H1 (cell line): ENCODE results near the gene CAPN10. TPM values are rescaled to one million over a fixed set of nuclear protein-coding genes. Genes with fewer than 3 reads are reported as not detected.

Experiments
- CTCF ChIA-PET: fragments of 300-600 bp; sonication (Branson Sonifier 250); formaldehyde crosslinking; loops from one replicate; lab custom pipeline; 2021; ENCODE audit not compliant: partially characterized antibody; lab: Charles Lee
- POLR2A ChIA-PET: fragments of 300-600 bp; sonication (Branson Sonifier 250); formaldehyde crosslinking; loops from one replicate; lab custom pipeline; 2021; ENCODE audit warnings: inconsistent platforms; ENCODE audit not compliant: partially characterized antibody; lab: Charles Lee
- DNase-seq, 2 experiments: peaks; one replicate each; pipeline versions ENCODE4 v3.0.0 to v3.0.0-alpha.2; 2010 to 2022; ENCODE audit warnings: low spot score in 2 of 2, low read depth in 1 of 2, mixed read lengths in 1 of 2
- FAIRE-seq: peaks from 2 replicates; lab custom pipeline; 2011; peaks lifted over from hg19 to GRCh38; lab: Jason Lieb, UNC
- H2AFZ ChIP-seq: 2 replicates; pipeline ENCODE4 v1.8.1; 2012; ENCODE audit warnings: low read length, inconsistent platforms
- H2AK5ac ChIP-seq: 2 replicates; pipeline ENCODE4 v1.6.1; 2013; ENCODE audit warnings: low read depth, low read length
- H2BK120ac ChIP-seq: replicated peaks from 2 replicates; pipeline ENCODE3; 2013; ENCODE audit warnings: low read depth, low read length, inconsistent platforms
- H2BK12ac ChIP-seq: 2 replicates; pipeline ENCODE4 v1.6.1; 2013; ENCODE audit warnings: low read depth, low read length
- H2BK15ac ChIP-seq: 2 replicates; pipeline ENCODE4 v1.6.1; 2013; ENCODE audit warnings: low read length
- H2BK20ac ChIP-seq: 2 replicates; pipeline ENCODE4 v1.6.1; 2013; ENCODE audit warnings: low read length
- H2BK5ac ChIP-seq: 2 replicates; pipeline ENCODE4 v1.6.1; 2013; ENCODE audit warnings: low read depth, low read length
- H3K14ac ChIP-seq: 2 replicates; pipeline ENCODE4 v1.6.1; 2013; ENCODE audit warnings: inconsistent platforms; ENCODE audit not compliant: insufficient read length
- H3K18ac ChIP-seq: 2 replicates; pipeline ENCODE4 v1.6.1; 2013; ENCODE audit warnings: low read length; ENCODE audit errors: extremely low read depth
- H3K23ac ChIP-seq: 2 replicates; pipeline ENCODE4 v1.6.1; 2013; ENCODE audit warnings: inconsistent platforms; ENCODE audit not compliant: insufficient read length
- H3K23me2 ChIP-seq: 2 replicates; pipeline ENCODE4 v1.6.1; 2013; ENCODE audit warnings: low read depth, low read length
- H3K27ac ChIP-seq: 2 replicates; pipeline ENCODE4 v1.6.1; 2011; ENCODE audit warnings: low read depth, low read length, inconsistent platforms
- H3K27me3 ChIP-seq, 4 experiments: replicated peaks in 1 of 4; 1 replicate in 1 of 4; 2 replicates in 3 of 4; pipeline versions ENCODE4 v1.6.1 to v1.8.1; 2011 to 2013; ENCODE audit warnings: low read length in 3 of 4, mild to moderate bottlenecking in 3 of 4, inconsistent platforms in 2 of 4, mixed read lengths in 2 of 4, moderate library complexity in 1 of 4; ENCODE audit not compliant: control insufficient read depth in 3 of 4, insufficient read depth in 3 of 4; ENCODE audit errors: extremely low read depth in 1 of 4
- H3K36me3 ChIP-seq, 4 experiments: 2 replicates each; pipeline versions ENCODE4 v1.6.1 to v1.8.1; 2011 to 2013; ENCODE audit warnings: mild to moderate bottlenecking in 4 of 4, low read length in 3 of 4, moderate library complexity in 2 of 4, control low read depth in 1 of 4, inconsistent platforms in 1 of 4; ENCODE audit not compliant: insufficient read depth in 4 of 4, control insufficient read depth in 2 of 4
- H3K4ac ChIP-seq: replicated peaks from 2 replicates; pipeline ENCODE3; 2013; ENCODE audit warnings: low read length, low read depth, mixed read lengths, inconsistent platforms; ENCODE audit not compliant: insufficient read length
- H3K4me1 ChIP-seq, 4 experiments: replicated peaks in 1 of 4; 1 replicate in 1 of 4; 2 replicates in 3 of 4; pipeline versions ENCODE4 v1.6.1 to v1.8.1; 2011 to 2013; ENCODE audit warnings: low read length in 3 of 4, inconsistent platforms in 2 of 4, mixed read lengths in 1 of 4; ENCODE audit not compliant: insufficient read depth in 4 of 4, control insufficient read depth in 3 of 4
- H3K4me2 ChIP-seq, 2 experiments: 2 replicates each; pipeline versions ENCODE4 v1.6.1 to v1.8.1; 2011 to 2013; ENCODE audit warnings: low read depth in 2 of 2, low read length in 2 of 2, control low read depth in 1 of 2, inconsistent platforms in 1 of 2, mild to moderate bottlenecking in 1 of 2; ENCODE audit not compliant: insufficient read depth in 1 of 2
- H3K4me3 ChIP-seq, 4 experiments: fragments of 200-600, 300-600 bp in 1 of 4; sonication (generic), shearing (Covaris generic), sonication (Bioruptor Twin) in 1 of 4; 2 replicates each; pipeline versions ENCODE4 v1.5.1 to v1.8.1; 2011 to 2016; ENCODE audit warnings: low read length in 4 of 4, low read depth in 3 of 4, control low read depth in 2 of 4, inconsistent platforms in 2 of 4, mild to moderate bottlenecking in 2 of 4, mixed read lengths in 1 of 4, moderate library complexity in 1 of 4; ENCODE audit not compliant: insufficient read depth in 2 of 4; ENCODE audit errors: extremely low read depth in 1 of 4
- H3K56ac ChIP-seq: replicated peaks from 2 replicates; pipeline ENCODE3; 2013; ENCODE audit warnings: low read depth, mild to moderate bottlenecking, mixed read lengths, low read length, inconsistent platforms; ENCODE audit not compliant: insufficient read length
- H3K79me1 ChIP-seq: 2 replicates; pipeline ENCODE4 v1.6.1; 2013; ENCODE audit warnings: low read depth, low read length, control low read depth
- H3K79me2 ChIP-seq, 2 experiments: 2 replicates each; pipeline versions ENCODE4 v1.6.1 to v1.8.1; 2012 to 2013; ENCODE audit warnings: low read length in 2 of 2, mild to moderate bottlenecking in 2 of 2, inconsistent platforms in 1 of 2; ENCODE audit not compliant: insufficient read depth in 2 of 2, control insufficient read depth in 1 of 2
- H3K9ac ChIP-seq, 4 experiments: replicated peaks in 1 of 4; 1 replicate in 1 of 4; 2 replicates in 3 of 4; pipeline versions ENCODE4 v1.6.1 to v1.8.1; 2011 to 2013; ENCODE audit warnings: low read depth in 3 of 4, low read length in 3 of 4, control low read depth in 2 of 4, mild to moderate bottlenecking in 2 of 4, moderate library complexity in 2 of 4, inconsistent platforms in 1 of 4; ENCODE audit errors: extremely low read depth in 1 of 4
- H3K9me3 ChIP-seq, 2 experiments: 2 replicates each; pipeline versions ENCODE4 v1.6.1 to v1.8.1; 2012 to 2013; ENCODE audit warnings: mild to moderate bottlenecking in 2 of 2, moderate library complexity in 2 of 2, control low read depth in 1 of 2, inconsistent platforms in 1 of 2, low read depth in 1 of 2, low read length in 1 of 2, mixed read lengths in 1 of 2; ENCODE audit not compliant: insufficient read depth in 2 of 2
- H4K20me1 ChIP-seq, 2 experiments: replicated peaks in 1 of 2; 2 replicates each; pipeline versions ENCODE3 to v1.8.1; 2011 to 2013; ENCODE audit warnings: inconsistent platforms in 2 of 2, low read length in 2 of 2, mild to moderate bottlenecking in 1 of 2; ENCODE audit not compliant: insufficient read depth in 2 of 2, control insufficient read depth in 1 of 2
- H4K5ac ChIP-seq: 2 replicates; pipeline ENCODE4 v1.6.1; 2013; ENCODE audit warnings: low read length, low read depth, mixed read lengths, inconsistent platforms; ENCODE audit not compliant: insufficient read length
- H4K8ac ChIP-seq: 2 replicates; pipeline ENCODE4 v1.8.0; 2013; ENCODE audit warnings: mild to moderate bottlenecking, moderate library complexity, low read length, inconsistent platforms; ENCODE audit not compliant: insufficient read depth; ENCODE audit errors: extremely low read depth
- H4K91ac ChIP-seq: replicated peaks from 2 replicates; pipeline ENCODE3; 2013; ENCODE audit warnings: low read length, mixed read lengths, inconsistent platforms; ENCODE audit not compliant: insufficient read length
- CBX5 ChIP-seq: fragments of 300-800, 300-1000 bp; sonication (generic); IDR thresholded peaks from 2 replicates; pipeline ENCODE4 v1.7.1; 2016; ENCODE audit warnings: antibody characterized with exemption, low read length, low read depth
- POLR2A ChIP-seq, 2 experiments: IDR thresholded peaks; 1 replicate in 1 of 2; 2 replicates in 1 of 2; pipeline ENCODE4 v1.6.1; 2011; ENCODE audit warnings: low read depth in 2 of 2, low read length in 2 of 2, mild to moderate bottlenecking in 2 of 2; ENCODE audit errors: control extremely low read depth in 1 of 2
- RNF2 ChIP-seq: fragments of 200-900, 300-1000 bp; sonication (generic); IDR thresholded peaks from 2 replicates; pipeline ENCODE4 v1.7.1; 2016; ENCODE audit warnings: borderline replicate concordance, low read depth, mild to moderate bottlenecking, antibody characterized with exemption, low read length; ENCODE audit not compliant: poor library complexity, severe bottlenecking; ENCODE audit errors: missing control alignments
- WGBS, 2 experiments: shearing (Covaris generic) in 1 of 2; methylation state at CpG; one replicate each; pipeline versions ENCODE4 v1.1.6 to v1.1.7; 2013 to 2015; ENCODE audit warnings: low lambda C conversion rate in 2 of 2, mixed read lengths in 2 of 2, inconsistent platforms in 1 of 2, low coverage in 1 of 2, missing lambda C conversion rate in 1 of 2; ENCODE audit not compliant: insufficient replicate concordance in 2 of 2, insufficient coverage in 1 of 2, insufficient read length in 1 of 2; ENCODE audit errors: extremely low coverage in 1 of 2, missing lambda C conversion rate in 1 of 2; 5-methylcytosine and 5-hydroxymethylcytosine counted together
- polyA plus RNA-seq, 7 experiments: library from polyadenylated mRNA; depleted of rRNA in 3 of 7; stranded (reverse) in 5 of 7; unstranded in 2 of 7; fragments of >200 nt in 5 of 7; fragments of 200-250 nt in 2 of 7; gene quantifications; 1 replicate in 5 of 7; 2 replicates in 1 of 7; 4 replicates in 1 of 7; pipeline versions ENCODE4 v1.2.1 to v1.2.3, GENCODE V29; 2011 to 2013; ENCODE audit warnings: missing spikeins in 2 of 7, mixed read lengths in 2 of 7
- total RNA-seq: library from RNA; stranded (reverse); fragmentation: NEBNext Ultra II Directional; extraction: Animal tissue kit (Norgen Biotek cat#: 25700); gene quantifications from 2 replicates; pipeline ENCODE4 v1.2.1, GENCODE V29; 2021

The CAPN10 gene
- total and polyA plus RNA-seq, 2 of the 8 experiments (the other 6 are each of a cell fraction or from before 2014, with no cell fraction given): 30.7 to 39.8 TPM

DNA sequence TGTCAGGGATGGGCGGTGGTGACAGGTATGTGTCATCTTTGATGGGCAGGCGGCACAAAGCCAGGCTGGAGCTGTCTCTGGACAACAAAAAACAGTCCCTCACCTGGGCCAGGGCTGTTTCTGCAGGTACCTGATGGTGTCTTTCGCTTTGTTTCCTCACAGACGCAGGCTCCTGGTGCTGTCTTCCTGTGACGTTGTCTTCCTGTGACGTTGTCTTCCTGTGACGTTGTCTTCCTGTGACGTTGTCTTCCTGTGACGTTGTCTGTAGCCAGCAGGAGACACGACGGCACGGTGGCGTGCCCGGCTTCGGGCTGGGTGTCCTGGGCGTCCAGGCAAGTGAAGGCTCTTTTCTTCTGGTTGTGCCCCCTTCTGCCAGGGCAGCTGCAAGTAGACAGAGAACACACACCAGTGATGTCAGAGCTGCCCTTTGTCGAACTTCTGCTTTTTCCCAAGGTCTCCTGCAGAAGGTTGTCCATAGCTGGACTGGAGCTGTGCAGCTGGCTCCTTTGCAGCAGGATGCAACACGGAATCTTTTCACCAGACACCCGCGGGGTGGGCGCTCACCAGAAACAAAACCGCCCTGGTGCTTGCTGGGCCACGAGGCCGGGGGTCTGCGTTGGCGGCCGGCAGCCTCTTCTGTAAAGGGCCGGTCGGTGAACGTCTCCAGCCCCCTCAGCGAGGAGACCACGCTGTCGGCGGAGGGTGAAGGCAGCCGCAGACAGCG, 59.8 kb downstream of the CAPN10 start:
- H3K23ac ChIP-seq: no peak overlapping the region
- no peak for FAIRE-seq
- no peak overlapping the region for H3K18ac ChIP-seq

More for the DNA sequence above, 59.8 kb downstream of the CAPN10 start:
- WGBS, 2 experiments: 96% methylated on average over 30 of the region's 36 CpGs; no CpG with 5 or more reads in 1 of the 2 experiments
- Histone ChIP-seq H3K14ac (no peak overlapping the region), H2BK5ac (no peak overlapping the region), H4K91ac (no peak overlapping the region), H2AFZ (no peak overlapping the region), H3K27ac (no peak overlapping the region), H2BK15ac (no peak overlapping the region), H3K4ac (no peak overlapping the region), H3K4me2 (no peak overlapping the region), H3K79me1 (no peaks in the 10 kb centered on the region), H2AK5ac (no peak overlapping the region), H2BK12ac (no peak overlapping the region), H3K9me3 (no peaks in the 10 kb centered on the region), H3K4me1 (peaks cover 0 to 10% (median 6%) of the 10 kb centered on the region in 4 experiments; a peak in 5 of 7 replicates), H2BK120ac (no peak overlapping the region), H3K27me3 (peaks cover 0 to 4% (median 2%) of the 10 kb centered on the region in 4 experiments; a peak in 3 of 7 replicates), H3K23me2 (no peaks in the 10 kb centered on the region), H3K79me2 (no peaks in the 10 kb centered on the region), H4K8ac (no peak overlapping the region), H4K20me1 (no peaks in the 10 kb centered on the region)
- peak in 1 of 2 experiments; percentile 33 for DNase-seq
- ChIA-PET POLR2A (no interaction called here), CTCF (interaction anchor here (1.5 to 2.0 kb wide), 2 partner anchors 24 to 43 kb away, joined by 3 to 6 read pairs; no protein-coding TSS in a partner anchor)
- TF ChIP-seq CBX5 (no peak), POLR2A (IDR thresholded peaks at IDR 0.05; ENCODE audit: control extremely low read depth in 1 of 2, low read depth in 2 of 2, low read length in 2 of 2) (no peak), RNF2 (no peak)
- TF ChIP-seq, all 59 proteins: peak for 0
- Histone ChIP-seq H3K4me3 (no peak overlapping the region), H3K9ac (no peak overlapping the region), H3K56ac (no peak overlapping the region), H2BK20ac (no peak overlapping the region), H3K36me3 (no peaks in the 10 kb centered on the region), H4K5ac (no peak overlapping the region)
